ENCODE data around the gene KIAA1210. TPM values are rescaled to one million over a fixed set of nuclear protein-coding genes. Genes with fewer than 3 reads are reported as not detected.

Gene KIAA1210
- total RNA-seq, 1 experiment from 2014 or later = not detected

- ATAC-seq (no peak), DNase-seq (ENCODE audit: low read depth, low spot score) (no peak)
- H3K79me2 ChIP-seq (ENCODE audit: insufficient read depth, low read length) = no peaks in the 10 kb centered on the region
- H4K20me1 ChIP-seq (ENCODE audit: insufficient read depth) = no peaks in the 10 kb centered on the region
- ChIA-PET CTCF (no interaction called here), RAD21 (ENCODE audit: low non-redundant PET in 1 of 2, low total read pairs in 2 of 2, uncharacterized antibody in 2 of 2, unreplicated experiment in 2 of 2) (no interaction called here), POLR2A (no interaction called here)
- TF ChIP-seq ZNF274 (IDR thresholded peaks at IDR 0.05; ENCODE audit: low read depth, low read length) (no peak), SRF (IDR thresholded peaks at IDR 0.05; ENCODE audit: low read depth) (no peak)
- no peaks in the 10 kb centered on the region for H3K9me3 ChIP-seq (ENCODE audit: control insufficient read depth in 1 of 2, insufficient read depth in 1 of 2, low read depth in 1 of 2, low read length in 2 of 2)
- no TSS peak for BruUV-seq (replicated peaks)
- no peak overlapping the region for H3K4me3 ChIP-seq (replicated peaks in 1 of 2; ENCODE audit: low read depth in 1 of 2, low read length in 2 of 2)
- H3K36me3 ChIP-seq (ENCODE audit: control insufficient read depth in 1 of 2, insufficient read depth in 2 of 2, low read length in 2 of 2) = no peaks in the 10 kb centered on the region
- no peaks in the 10 kb centered on the region for H3K9me2 ChIP-seq (ENCODE audit: insufficient read depth)
- H3K27ac ChIP-seq (ENCODE audit: low read depth, low read length) = no peak overlapping the region
- H3K27me3 ChIP-seq (ENCODE audit: insufficient read depth, low read length) = 0 out of 2 replicates have a peak, but pooled peaks cover 4% of the 10 kb centered on the region
- H3K9ac ChIP-seq (ENCODE audit: low read length) = no peak overlapping the region
- H2AFZ ChIP-seq (ENCODE audit: low read depth, low read length, poor library complexity, severe bottlenecking) = no peak overlapping the region
- intact Hi-C loops (cut with micrococcal nuclease) = no loop called here
- H3K4me1 ChIP-seq (ENCODE audit: control insufficient read depth in 1 of 2, insufficient read depth in 2 of 2, low read length in 2 of 2) = no peaks in the 10 kb centered on the region
- H3K4me2 ChIP-seq (ENCODE audit: low read length) = no peak overlapping the region
These were observed 38.0 kb downstream of the KIAA1210 start for GRCh38 chrX:119089619-119090018.

GRCh38 chrX:119087121-119087520 is 40.5 kb downstream of the KIAA1210 start:
- TF ChIP-seq CBX3 (IDR thresholded peaks at IDR 0.05; ENCODE audit: low read depth) (no peak), RAD21 (IDR thresholded peaks at IDR 0.05; ENCODE audit: low read depth) (no peak), POLR2A (IDR thresholded peaks at IDR 0.05; ENCODE audit: borderline replicate concordance, extremely low read depth, insufficient read depth, insufficient read length) (no peak), YY1 (IDR thresholded peaks at IDR 0.05; ENCODE audit: extremely low read depth, insufficient replicate concordance, low read depth, low read length) (no peak), ZNF274 (IDR thresholded peaks at IDR 0.05; ENCODE audit: low read depth, low read length) (no peak), JUND (IDR thresholded peaks at IDR 0.05) (no peak), FOSL1 (IDR thresholded peaks at IDR 0.05; ENCODE audit: low read depth) (no peak), MAX (IDR thresholded peaks at IDR 0.05) (no peak), EGR1 (IDR thresholded peaks at IDR 0.05; ENCODE audit: low read depth) (no peak), TCF7L2 (IDR thresholded peaks at IDR 0.05; ENCODE audit: borderline replicate concordance, extremely low read depth, insufficient read depth, insufficient read length) (no peak), CTCF (IDR thresholded peaks at IDR 0.05 in 2 of 3, conservative IDR thresholded peaks at IDR 0.05 in 1 of 3; ENCODE audit: borderline replicate concordance in 1 of 3, insufficient read depth in 1 of 3, low read depth in 2 of 3, low read length in 2 of 3) (no peak), EZH2 (IDR thresholded peaks at IDR 0.05) (no peak), SP1 (IDR thresholded peaks at IDR 0.05; ENCODE audit: low read depth) (no peak), ELF1 (IDR thresholded peaks at IDR 0.05; ENCODE audit: borderline replicate concordance, low read depth) (no peak), SRF (IDR thresholded peaks at IDR 0.05; ENCODE audit: low read depth) (no peak), CEBPB (IDR thresholded peaks at IDR 0.05; ENCODE audit: low read depth) (no peak)
- no peaks in the 10 kb centered on the region for H3K9me2 ChIP-seq (ENCODE audit: insufficient read depth)
- H3K9me3 ChIP-seq (ENCODE audit: control insufficient read depth in 1 of 2, insufficient read depth in 1 of 2, low read depth in 1 of 2, low read length in 2 of 2) = no peaks in the 10 kb centered on the region
- no peak for ATAC-seq
- H3K9ac ChIP-seq (ENCODE audit: low read length) = no peak overlapping the region
- intact Hi-C loops (cut with micrococcal nuclease) = no loop called here
- RAD21 ChIA-PET (ENCODE audit: low non-redundant PET in 1 of 2, low total read pairs in 2 of 2, uncharacterized antibody in 2 of 2, unreplicated experiment in 2 of 2) = no interaction called here
- no peak overlapping the region for H2AFZ ChIP-seq (ENCODE audit: low read depth, low read length, poor library complexity, severe bottlenecking)
- H3K79me2 ChIP-seq (ENCODE audit: insufficient read depth, low read length) = no peaks in the 10 kb centered on the region
- H3K36me3 ChIP-seq (ENCODE audit: control insufficient read depth in 1 of 2, insufficient read depth in 2 of 2, low read length in 2 of 2) = no peaks in the 10 kb centered on the region
- no peaks in the 10 kb centered on the region for H3K4me1 ChIP-seq (ENCODE audit: control insufficient read depth in 1 of 2, insufficient read depth in 2 of 2, low read length in 2 of 2)
- CTCF ChIA-PET = no interaction called here
- no peak overlapping the region for H3K27ac ChIP-seq (ENCODE audit: low read depth, low read length)
- no TSS peak for BruUV-seq (replicated peaks)
- no peak overlapping the region for H3K4me2 ChIP-seq (ENCODE audit: low read length)
- H3K4me3 ChIP-seq (replicated peaks in 1 of 2; ENCODE audit: low read depth in 1 of 2, low read length in 2 of 2) = no peak overlapping the region
- H4K20me1 ChIP-seq (ENCODE audit: insufficient read depth) = no peaks in the 10 kb centered on the region
- POLR2A ChIA-PET = no interaction called here
- H3K27me3 ChIP-seq (ENCODE audit: insufficient read depth, low read length) = 0 out of 2 replicates have a peak, but pooled peaks cover 4% of the 10 kb centered on the region
- DNase-seq (ENCODE audit: low read depth, low spot score) = no peak
